Spinal cord (tissue), 10 donors: ENCODE results near the gene BMP7. TPM values are rescaled to one million over a fixed set of nuclear protein-coding genes. Genes with fewer than 3 reads are reported as not detected.
A peak's percentile ranks its signal among the peaks of the same experiment; 100 is the strongest.

ENCODE experiments used
- DNase-seq, 6 donors: peaks; one replicate each; pipeline versions ENCODE4 v3.0.0 to v3.0.0-alpha.2; 2013 to 2015; ENCODE audit warnings: low spot score in 6 of 6, low read depth in 4 of 6
- H3K27ac ChIP-seq: one replicate; pipeline ENCODE4 v1.5.1; 2013; ENCODE audit warnings: low read depth, low read length, control low read depth
- H3K27me3 ChIP-seq: one replicate; pipeline ENCODE4 v1.6.1; 2013; ENCODE audit warnings: low read length; ENCODE audit not compliant: control insufficient read depth, insufficient read depth
- H3K36me3 ChIP-seq: one replicate; pipeline ENCODE4 v1.6.1; 2013; ENCODE audit warnings: low read length; ENCODE audit not compliant: control insufficient read depth, insufficient read depth
- H3K4me1 ChIP-seq: one replicate; pipeline ENCODE4 v1.6.1; 2013; ENCODE audit warnings: low read length; ENCODE audit not compliant: control insufficient read depth, insufficient read depth
- H3K4me3 ChIP-seq: one replicate; pipeline ENCODE4 v1.5.1; 2013; ENCODE audit warnings: low read depth, low read length, control low read depth
- H3K9me3 ChIP-seq: one replicate; pipeline ENCODE4 v1.6.1; 2013; ENCODE audit warnings: low read length; ENCODE audit not compliant: control insufficient read depth, insufficient read depth
- WGBS: methylation state at CpG from one replicate; pipeline ENCODE4 v1.1.5; 2013; ENCODE audit warnings: missing lambda C conversion rate; ENCODE audit not compliant: insufficient coverage; 5-methylcytosine and 5-hydroxymethylcytosine counted together
- polyA plus RNA-seq, 2 donors: library from polyadenylated mRNA; unstranded; fragments of 120-200 nt; gene quantifications; one replicate each; pipeline ENCODE4 v1.2.1, GENCODE V29; 2013; ENCODE audit not compliant: insufficient read length in 2 of 2
- total RNA-seq, 2 donors: library from RNA; depleted of rRNA in 1 of 2; stranded (reverse); fragments of 120-200 nt in 1 of 2; fragments of >200 nt in 1 of 2; gene quantifications; one replicate each; pipeline versions ENCODE4 v1.2.3 to v1.2.4, GENCODE V29; 2013 to 2014
- donor health status: healthy.

BMP7 gene
- total and polyA plus RNA-seq, 4 donors: 25.4 to 67.9 (median 54.7) TPM

DNA sequence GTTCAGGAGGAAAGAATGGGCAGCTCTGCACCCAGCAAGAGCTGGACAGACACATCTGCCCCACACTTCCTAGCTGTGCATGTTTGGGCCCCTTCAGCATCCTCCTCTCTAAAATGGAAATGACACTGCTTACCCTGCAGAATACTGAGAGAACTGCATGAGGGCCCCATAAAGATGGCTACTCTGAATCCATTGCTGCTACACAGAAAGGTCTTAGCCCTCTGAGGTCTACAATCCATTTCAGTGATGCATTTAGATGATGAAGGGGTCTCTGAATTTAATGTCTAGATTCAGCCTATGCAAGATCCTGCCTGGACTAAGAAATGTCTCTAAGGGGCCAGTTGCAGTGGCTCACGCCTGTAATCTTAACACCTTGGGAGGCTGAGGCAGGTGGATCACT is 11.3 kb downstream of the BMP7 start:
- Histone ChIP-seq H3K4me3 (no peak overlapping the region), H3K4me1 (peaks cover 48% of the 10 kb centered on the region), H3K9me3 (no peaks in the 10 kb centered on the region), H3K27ac (no peak overlapping the region), H3K36me3 (no peaks in the 10 kb centered on the region), H3K27me3 (peaks cover 4% of the 10 kb centered on the region)
- no peak for DNase-seq
- WGBS: no CpG with 5 or more reads among the region's 1 CpG

DNA sequence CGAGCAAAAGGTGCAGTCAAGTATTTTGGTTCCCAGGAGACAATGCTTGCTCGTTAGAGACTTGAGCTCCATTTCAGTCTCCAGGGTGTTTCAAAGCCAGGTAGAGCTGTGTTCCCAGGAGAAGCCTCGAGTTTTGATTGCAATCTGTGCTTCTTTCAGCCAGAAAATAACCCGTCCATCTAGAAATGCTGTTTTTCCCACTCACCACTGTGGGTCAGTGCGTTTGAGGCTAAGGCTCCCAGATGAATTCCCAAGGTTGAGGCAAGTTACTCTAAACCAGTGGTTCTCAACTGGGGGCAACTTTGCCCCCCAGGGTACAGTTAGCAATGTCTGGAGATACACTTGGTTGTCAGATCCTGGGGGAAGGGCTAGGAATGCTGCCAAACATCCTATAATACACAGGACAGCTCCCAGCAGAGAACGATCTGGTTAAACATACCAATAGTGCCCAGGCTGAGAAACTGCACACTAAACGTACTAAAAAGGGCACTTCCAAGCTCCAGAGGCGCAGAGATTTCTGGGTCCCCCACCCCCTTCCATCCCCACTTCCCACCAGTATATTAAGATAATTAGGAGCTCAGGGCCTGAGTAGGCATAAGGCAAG is 13.8 kb downstream of the BMP7 start:
- H3K27me3 ChIP-seq: no peaks in the 10 kb centered on the region
- H3K4me1 ChIP-seq: peaks cover 33% of the 10 kb centered on the region
- H3K27ac ChIP-seq: no peak overlapping the region
- WGBS: 49% methylated on average over 6 of the region's 8 CpGs
- no peak overlapping the region for H3K4me3 ChIP-seq
- no peaks in the 10 kb centered on the region for H3K9me3 ChIP-seq
- H3K36me3 ChIP-seq: no peaks in the 10 kb centered on the region
- DNase-seq: peak in 1 of 6 donors; percentile 14

DNA sequence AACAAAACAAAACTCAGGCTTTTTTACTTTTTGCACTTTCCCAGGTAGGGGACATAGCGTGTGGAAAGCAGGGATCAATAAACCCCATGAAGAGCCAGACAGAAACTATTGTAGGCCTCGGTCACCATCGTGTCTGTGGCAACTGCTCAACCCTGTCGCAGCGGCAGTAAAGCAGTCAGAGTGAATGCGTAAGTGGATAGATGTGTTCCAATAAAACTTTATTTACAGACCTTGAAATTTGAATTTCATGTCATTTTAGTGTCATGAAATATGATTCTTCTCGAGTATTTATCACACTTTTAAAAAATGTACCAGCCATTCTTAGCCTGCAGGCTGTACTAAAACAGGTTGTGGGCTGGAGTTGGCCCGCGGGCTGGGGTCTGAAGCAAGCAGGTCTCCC is 14.5 kb downstream of the BMP7 start:
- no peak for DNase-seq
- Histone ChIP-seq H3K27ac (no peak overlapping the region), H3K9me3 (no peaks in the 10 kb centered on the region), H3K27me3 (no peaks in the 10 kb centered on the region), H3K4me1 (peaks cover 32% of the 10 kb centered on the region), H3K36me3 (no peaks in the 10 kb centered on the region), H3K4me3 (no peak overlapping the region)
- WGBS: 83% methylated on average over 3 of the region's 9 CpGs

DNA sequence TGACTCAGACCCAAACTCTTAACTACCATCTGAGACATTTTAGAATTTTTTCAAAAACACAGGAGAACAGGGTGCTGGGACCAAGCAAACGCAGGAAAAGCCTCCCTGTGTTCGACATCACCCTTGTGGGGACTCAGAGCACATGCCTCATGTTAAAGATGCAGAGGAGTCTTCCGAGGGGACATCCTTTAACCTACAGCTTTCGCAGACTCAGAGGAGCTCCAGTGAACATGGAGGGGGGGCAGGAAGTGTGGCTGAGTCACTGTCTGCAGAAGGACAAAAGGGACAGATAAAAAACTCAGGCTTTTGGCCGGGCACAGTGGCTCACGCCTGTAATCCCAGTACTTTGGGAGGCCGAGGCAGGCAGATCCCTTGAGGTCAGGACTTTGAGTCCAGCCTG is 15.1 kb downstream of the BMP7 start:
- 59% methylated on average over 7 of the region's 7 CpGs for WGBS
- no peaks in the 10 kb centered on the region for H3K36me3 ChIP-seq
- H3K27me3 ChIP-seq: no peaks in the 10 kb centered on the region
- peaks cover 26% of the 10 kb centered on the region for H3K4me1 ChIP-seq
- no peak overlapping the region for H3K4me3 ChIP-seq
- H3K27ac ChIP-seq: no peak overlapping the region
- no peak for DNase-seq
- H3K9me3 ChIP-seq: no peaks in the 10 kb centered on the region

DNA sequence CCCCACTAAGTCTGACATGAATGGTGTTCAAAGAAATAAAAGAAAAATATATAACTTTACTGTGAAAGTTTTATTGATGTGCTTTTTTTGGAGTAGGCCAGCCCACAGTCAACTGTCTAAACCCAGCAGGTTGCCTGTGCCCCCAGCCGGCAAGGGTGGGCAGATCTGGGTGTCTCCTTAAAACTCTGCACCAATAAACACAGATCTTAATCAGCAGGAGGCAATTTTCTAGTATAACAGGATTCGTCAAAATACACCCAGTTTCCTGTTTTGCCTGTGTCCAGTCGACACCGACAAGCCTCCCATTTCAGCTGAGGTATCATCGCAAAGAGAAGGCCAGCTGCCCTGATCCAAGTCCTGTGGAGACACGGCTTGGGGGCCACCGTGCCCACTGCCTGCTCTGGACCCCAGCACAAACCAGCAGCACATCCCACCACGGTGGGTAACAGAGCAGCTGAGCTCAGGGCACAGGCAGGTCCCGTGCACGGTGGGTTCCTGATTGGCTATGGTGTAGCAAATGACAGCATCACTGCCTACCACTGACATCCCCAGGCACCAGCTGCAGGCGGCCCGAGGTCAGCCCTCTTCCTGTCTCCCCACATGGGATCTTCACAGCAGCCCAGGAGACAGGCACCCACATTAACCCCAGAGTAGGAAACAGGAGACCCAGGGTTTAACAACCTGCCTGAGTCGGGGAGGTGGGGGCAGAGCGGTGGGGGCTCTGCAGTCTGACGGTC is 15.7 kb downstream of the BMP7 start:
- Histone ChIP-seq H3K36me3 (no peaks in the 10 kb centered on the region), H3K27me3 (no peaks in the 10 kb centered on the region), H3K9me3 (no peaks in the 10 kb centered on the region), H3K4me1 (peaks cover 23% of the 10 kb centered on the region), H3K4me3 (no peak overlapping the region), H3K27ac (no peak overlapping the region)
- WGBS: 52% methylated on average over 12 of the region's 15 CpGs
- no peak for DNase-seq

DNA sequence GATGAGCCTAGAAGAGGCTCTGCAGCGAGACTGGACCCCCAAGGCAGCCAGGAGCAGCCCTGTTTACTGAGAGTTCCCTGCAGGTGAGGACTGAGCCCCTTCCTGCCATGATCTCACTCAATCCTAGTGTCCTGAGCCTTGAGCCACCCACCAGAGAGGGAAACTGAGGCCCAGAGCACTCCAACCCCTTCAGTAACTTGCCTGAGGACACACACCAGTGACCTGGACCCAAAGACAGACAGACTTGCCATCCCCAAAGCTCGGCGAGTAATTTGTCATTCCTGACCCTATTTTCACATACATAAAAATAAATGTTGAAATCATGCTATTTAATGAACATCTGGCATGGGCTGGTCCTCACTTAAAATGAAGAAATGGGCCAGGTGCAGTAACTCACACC is 16.7 kb downstream of the BMP7 start:
- H3K9me3 ChIP-seq: no peaks in the 10 kb centered on the region
- no peak overlapping the region for H3K27ac ChIP-seq
- peaks cover 18% of the 10 kb centered on the region for H3K4me1 ChIP-seq
- DNase-seq: no peak
- 94% methylated on average over 1 of the region's 3 CpGs for WGBS
- no peak overlapping the region for H3K4me3 ChIP-seq
- H3K36me3 ChIP-seq: no peaks in the 10 kb centered on the region
- H3K27me3 ChIP-seq: no peaks in the 10 kb centered on the region

DNA sequence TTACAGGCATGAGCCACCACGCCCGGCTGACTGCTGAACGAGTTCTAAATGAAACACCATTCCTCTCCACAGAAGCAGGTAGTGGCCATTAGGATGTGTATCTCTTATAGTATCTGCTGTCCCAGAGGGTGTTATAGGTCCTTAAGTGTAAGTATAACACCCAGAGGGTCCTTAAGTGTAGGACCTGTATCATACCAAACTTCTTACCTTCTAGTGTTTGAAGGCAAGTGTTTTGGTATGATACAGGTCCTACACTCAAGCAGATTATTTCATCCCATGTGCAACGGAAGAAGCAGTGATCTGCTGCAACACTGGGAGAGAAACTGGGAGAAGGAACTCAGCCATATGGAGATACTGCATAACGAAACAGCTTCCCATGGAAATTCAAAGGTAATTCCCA is 17.4 kb downstream of the BMP7 start:
- no peak overlapping the region for H3K4me3 ChIP-seq
- peaks cover 25% of the 10 kb centered on the region for H3K4me1 ChIP-seq
- no peaks in the 10 kb centered on the region for H3K9me3 ChIP-seq
- H3K27ac ChIP-seq: no peak overlapping the region
- no peak for DNase-seq
- no CpG with 5 or more reads among the region's 5 CpGs for WGBS
- no peaks in the 10 kb centered on the region for H3K27me3 ChIP-seq
- H3K36me3 ChIP-seq: no peaks in the 10 kb centered on the region

DNA sequence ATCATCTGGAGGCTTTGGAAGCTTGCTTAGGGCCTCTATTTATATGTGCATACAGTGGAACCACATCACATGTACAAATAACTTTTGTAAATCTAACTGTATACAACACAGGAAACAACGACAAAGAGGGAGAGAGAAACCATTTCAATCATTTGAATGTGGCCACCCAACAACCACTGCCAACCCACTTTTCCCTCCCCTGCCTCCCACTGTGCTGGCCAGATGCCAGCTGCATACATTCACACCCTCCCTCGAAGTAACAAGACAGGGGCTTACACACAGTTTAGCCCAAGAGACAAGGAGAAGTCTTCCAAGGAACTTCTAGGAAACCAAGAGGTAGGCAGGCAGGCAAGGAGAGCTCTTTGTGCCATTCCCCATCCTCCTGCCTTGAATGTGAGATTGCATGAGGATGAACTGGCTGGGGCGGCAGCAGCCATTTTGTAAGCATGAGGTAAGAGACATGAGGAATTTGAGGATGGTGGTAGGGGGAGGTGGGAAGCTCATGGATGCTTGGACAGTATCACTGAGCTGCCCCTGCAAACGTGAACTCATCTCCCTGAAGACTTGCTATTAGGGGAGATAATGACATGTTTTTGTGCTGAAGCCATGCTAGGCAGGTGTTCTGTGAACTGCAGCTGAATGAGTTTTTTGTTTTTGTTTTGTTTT is 18.2 kb downstream of the BMP7 start:
- WGBS: 47% methylated on average over 4 of the region's 4 CpGs
- Histone ChIP-seq H3K27me3 (no peaks in the 10 kb centered on the region), H3K36me3 (peaks cover 5% of the 10 kb centered on the region), H3K4me1 (peaks cover 33% of the 10 kb centered on the region), H3K27ac (no peak overlapping the region), H3K4me3 (no peak overlapping the region), H3K9me3 (no peaks in the 10 kb centered on the region)
- peak in 1 of 6 donors; percentile 41 for DNase-seq

DNA sequence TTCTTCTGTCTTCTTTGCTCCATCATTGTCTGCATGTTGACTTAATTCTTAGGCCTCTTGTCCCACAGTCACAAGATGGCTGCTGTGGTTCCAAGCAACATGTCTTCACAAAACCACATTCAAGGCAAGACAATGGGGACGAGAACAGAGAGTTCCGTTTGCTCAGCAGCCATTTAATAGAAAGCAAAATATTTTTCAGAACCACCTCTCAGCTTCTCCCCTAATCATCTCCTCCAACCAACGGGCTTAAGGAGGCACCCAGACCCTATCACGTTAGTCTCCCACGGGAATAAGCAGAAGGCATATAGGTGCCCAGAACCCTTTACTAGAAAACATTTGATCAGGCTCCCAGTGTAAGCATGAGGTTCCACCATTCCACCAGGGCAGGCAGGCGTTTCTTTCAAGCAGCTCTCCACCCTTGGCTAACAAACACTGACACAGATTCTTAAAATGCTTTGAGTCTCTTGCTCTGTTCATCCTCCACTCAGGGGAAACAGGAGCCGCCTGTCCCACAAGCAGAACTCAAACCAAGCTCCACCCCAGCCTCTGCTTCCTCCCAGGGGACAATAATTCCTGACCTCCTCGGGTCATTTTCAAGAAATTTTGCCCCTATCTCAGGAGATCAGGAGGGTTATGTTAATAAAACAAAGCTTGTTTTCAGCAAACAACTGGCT is 19.0 kb downstream of the BMP7 start:
- WGBS: 78% methylated on average over 7 of the region's 8 CpGs
- Histone ChIP-seq H3K4me1 (peaks cover 37% of the 10 kb centered on the region), H3K4me3 (no peak overlapping the region), H3K27me3 (no peaks in the 10 kb centered on the region), H3K9me3 (no peaks in the 10 kb centered on the region), H3K27ac (no peak overlapping the region), H3K36me3 (peaks cover 5% of the 10 kb centered on the region)
- no peak for DNase-seq
